ENCODE results near the gene ZNF398. TPM values are rescaled to one million over a fixed set of nuclear protein-coding genes. Genes with fewer than 3 reads are reported as not detected.
A peak's percentile ranks its signal among the peaks of the same experiment; 100 is the strongest.

ZNF398 gene, protein sequence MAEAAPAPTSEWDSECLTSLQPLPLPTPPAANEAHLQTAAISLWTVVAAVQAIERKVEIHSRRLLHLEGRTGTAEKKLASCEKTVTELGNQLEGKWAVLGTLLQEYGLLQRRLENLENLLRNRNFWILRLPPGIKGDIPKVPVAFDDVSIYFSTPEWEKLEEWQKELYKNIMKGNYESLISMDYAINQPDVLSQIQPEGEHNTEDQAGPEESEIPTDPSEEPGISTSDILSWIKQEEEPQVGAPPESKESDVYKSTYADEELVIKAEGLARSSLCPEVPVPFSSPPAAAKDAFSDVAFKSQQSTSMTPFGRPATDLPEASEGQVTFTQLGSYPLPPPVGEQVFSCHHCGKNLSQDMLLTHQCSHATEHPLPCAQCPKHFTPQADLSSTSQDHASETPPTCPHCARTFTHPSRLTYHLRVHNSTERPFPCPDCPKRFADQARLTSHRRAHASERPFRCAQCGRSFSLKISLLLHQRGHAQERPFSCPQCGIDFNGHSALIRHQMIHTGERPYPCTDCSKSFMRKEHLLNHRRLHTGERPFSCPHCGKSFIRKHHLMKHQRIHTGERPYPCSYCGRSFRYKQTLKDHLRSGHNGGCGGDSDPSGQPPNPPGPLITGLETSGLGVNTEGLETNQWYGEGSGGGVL
- 11.1 TPM for polyA plus RNA-seq
- long read RNA-seq, donor 1: 0 reads
- long read RNA-seq, donor 2: 0 reads
- long read RNA-seq, donor 3, partial matches to known transcripts: 0 of 3 reads
- long read RNA-seq, donor 3, other reads (novel, unspliced or antisense): 0 of 3 reads
- long read RNA-seq, donor 4: 0 reads
- long read RNA-seq, donor 5, partial matches to known transcripts: 0 of 4 reads
- long read RNA-seq, donor 5, other reads (novel, unspliced or antisense): 0 of 4 reads
- long read RNA-seq, donor 6, partial matches to known transcripts: 0 of 3 reads
- long read RNA-seq, donor 6, other reads (novel, unspliced or antisense): 0 of 3 reads
- long read RNA-seq, donor 7, partial matches to known transcripts: 0 of 1 reads
- long read RNA-seq, donor 7, other reads (novel, unspliced or antisense): 0 of 1 reads
- long read RNA-seq, donor 8, partial matches to known transcripts: 0 of 2 reads
- long read RNA-seq, donor 8, other reads (novel, unspliced or antisense): 0 of 2 reads
- long read RNA-seq, donor 9, partial matches to known transcripts: 0 of 2 reads
- long read RNA-seq, donor 9, other reads (novel, unspliced or antisense): 0 of 2 reads
- long read RNA-seq, donor 10, partial matches to known transcripts: 0 of 4 reads
- long read RNA-seq, donor 10, other reads (novel, unspliced or antisense): 0 of 4 reads
- long read RNA-seq, donor 11, full-length matches to known transcripts: 2 of 2 reads
- long read RNA-seq, donor 11, partial matches to known transcripts: 0 of 2 reads
- long read RNA-seq, donor 11, other reads (novel, unspliced or antisense): 0 of 2 reads

DNA sequence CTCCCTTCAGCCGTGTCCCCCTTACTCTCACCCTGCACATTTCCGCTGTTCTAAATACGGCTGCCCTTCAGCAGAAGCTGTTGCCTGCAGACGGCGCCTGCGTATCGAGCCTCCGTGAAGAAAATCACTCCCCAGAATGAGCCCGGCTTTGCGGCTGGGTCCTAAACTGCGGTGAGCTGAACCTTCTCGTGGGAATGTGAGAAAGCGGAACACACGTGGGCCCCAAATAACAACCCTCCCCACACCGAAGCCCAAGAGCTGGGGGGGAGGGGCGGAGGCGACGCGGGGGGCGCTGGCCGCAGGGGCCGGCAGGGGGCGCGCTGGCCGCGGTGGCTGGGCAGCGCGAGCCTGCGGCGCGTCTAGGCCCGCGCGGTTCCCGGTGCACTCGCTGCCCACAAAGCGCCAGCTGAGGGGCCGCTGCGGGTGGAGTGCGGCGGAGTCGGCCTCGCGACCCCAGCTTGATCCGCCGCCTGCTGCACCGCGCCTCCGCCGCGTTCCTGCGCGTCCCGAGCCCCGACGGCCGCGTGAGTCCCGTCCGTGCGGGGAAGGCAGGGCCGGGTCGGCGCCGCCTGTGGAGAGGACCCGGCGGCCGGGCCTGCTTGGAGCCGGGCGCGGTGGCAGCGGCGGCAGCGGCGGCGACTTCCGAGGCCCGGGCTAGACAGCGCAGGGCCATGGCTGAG, at the start of gene ZNF398:
Gene ZNF398 (plus strand): TSS at position 382 of the 680 bp plus-strand sequence. CDS start 290 bp downstream, at position 672.
- no peaks in the 10 kb centered on the region for H3K36me3 ChIP-seq (ENCODE audit: control insufficient read depth, insufficient read depth, low read length)
- peak within 1 kb of the TSS; percentile 93 for H3K4me3 ChIP-seq (ENCODE audit: low read length)
- no CpG with 5 or more reads among the region's 79 CpGs for WGBS (ENCODE audit: insufficient coverage, low lambda C conversion rate)
- H3K27me3 ChIP-seq (ENCODE audit: control insufficient read depth, insufficient read depth, low read length): no peaks in the 10 kb centered on the region
- no peaks in the 10 kb centered on the region for H3K9me3 ChIP-seq (ENCODE audit: control insufficient read depth, low read depth, low read length)
- peak; percentile 73 to 89 for DNase-seq
- peak within 1 kb of the TSS; percentile 84 for H3K27ac ChIP-seq (ENCODE audit: low read length)
- no peaks in the 10 kb centered on the region for H3K4me1 ChIP-seq (ENCODE audit: control insufficient read depth, insufficient read depth, low read length)

DNA sequence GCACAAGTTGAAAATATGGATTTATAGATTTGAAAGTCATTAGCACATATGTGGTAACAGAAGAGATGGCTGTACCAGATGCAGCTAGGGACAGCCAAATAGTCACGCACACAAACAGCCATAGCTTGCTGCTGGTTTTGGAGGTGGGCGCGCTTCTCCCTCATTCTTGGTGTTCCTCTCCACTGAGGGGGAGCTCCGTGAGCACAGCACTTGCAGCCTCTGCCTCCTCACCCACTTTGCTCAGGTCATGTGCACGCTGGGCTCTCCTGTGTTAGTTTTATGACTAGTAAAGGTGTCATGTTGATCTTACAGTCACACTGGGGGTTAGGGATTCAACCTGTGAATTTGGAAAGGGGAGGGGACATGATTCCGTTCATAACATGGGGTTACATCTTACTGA, 48.2 kb upstream of the ZNF398 start:
- WGBS (ENCODE audit: insufficient coverage, low lambda C conversion rate): no CpG with 5 or more reads among the region's 6 CpGs
- DNase-seq: no peak
- Histone ChIP-seq H3K36me3 (ENCODE audit: control insufficient read depth, insufficient read depth, low read length) (peaks cover 9% of the 10 kb centered on the region), H3K27ac (ENCODE audit: low read length) (no peak overlapping the region), H3K4me3 (ENCODE audit: low read length) (no peak overlapping the region), H3K9me3 (ENCODE audit: control insufficient read depth, low read depth, low read length) (peaks cover 1% of the 10 kb centered on the region), H3K4me1 (ENCODE audit: control insufficient read depth, insufficient read depth, low read length) (no peaks in the 10 kb centered on the region), H3K27me3 (ENCODE audit: control insufficient read depth, insufficient read depth, low read length) (no peaks in the 10 kb centered on the region)

DNA sequence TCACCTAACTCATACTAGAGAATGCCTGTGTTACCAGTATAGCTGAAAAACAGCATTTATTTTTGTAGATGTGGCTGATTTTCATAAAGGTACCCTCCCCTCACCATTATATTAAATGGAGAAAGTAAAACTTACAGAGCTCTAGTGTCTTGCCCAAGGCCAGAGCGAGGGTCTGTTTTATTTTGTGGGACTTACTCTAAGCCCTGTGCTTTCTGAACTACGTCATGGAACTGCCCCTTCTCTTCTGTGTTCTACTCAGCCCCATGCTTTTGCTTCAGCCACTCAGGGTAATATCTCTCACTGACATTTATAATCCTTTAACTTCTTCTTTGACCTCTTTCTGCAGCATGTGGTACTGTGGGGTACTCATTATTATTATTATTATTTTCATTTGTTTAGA, 46.4 kb upstream of the ZNF398 start:
- Histone ChIP-seq H3K4me3 (ENCODE audit: low read length) (no peak overlapping the region), H3K4me1 (ENCODE audit: control insufficient read depth, insufficient read depth, low read length) (no peaks in the 10 kb centered on the region), H3K36me3 (ENCODE audit: control insufficient read depth, insufficient read depth, low read length) (peaks cover 18% of the 10 kb centered on the region), H3K27ac (ENCODE audit: low read length) (no peak overlapping the region), H3K27me3 (ENCODE audit: control insufficient read depth, insufficient read depth, low read length) (no peaks in the 10 kb centered on the region), H3K9me3 (ENCODE audit: control insufficient read depth, low read depth, low read length) (peaks cover 4% of the 10 kb centered on the region)
- WGBS (ENCODE audit: insufficient coverage, low lambda C conversion rate): 71% methylated on average over 1 of the region's 2 CpGs
- no peak for DNase-seq

DNA sequence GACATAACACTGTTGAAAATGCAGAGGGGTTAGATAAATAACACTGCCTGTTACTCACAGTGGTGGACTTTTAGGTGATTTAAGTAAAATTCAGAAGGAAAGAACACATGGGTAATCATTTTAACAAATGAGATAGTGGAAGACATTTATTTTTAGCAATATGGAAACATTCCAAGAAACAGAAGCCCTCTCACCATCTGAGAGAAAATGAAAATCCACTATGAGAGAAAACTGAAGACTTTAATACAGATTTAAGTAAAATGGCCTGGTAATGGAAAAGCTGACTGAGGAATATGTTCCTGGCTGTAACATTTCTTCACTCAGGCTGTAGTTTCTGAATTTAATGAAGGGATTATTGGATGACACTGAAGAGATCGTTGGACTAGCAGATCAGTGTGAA, 44.6 kb upstream of the ZNF398 start:
- DNase-seq: no peak
- no peak overlapping the region for H3K27ac ChIP-seq (ENCODE audit: low read length)
- H3K27me3 ChIP-seq (ENCODE audit: control insufficient read depth, insufficient read depth, low read length): no peaks in the 10 kb centered on the region
- WGBS (ENCODE audit: insufficient coverage, low lambda C conversion rate): no CpG with 5 or more reads among the region's 1 CpG
- no peak overlapping the region for H3K4me3 ChIP-seq (ENCODE audit: low read length)
- peaks cover 4% of the 10 kb centered on the region for H3K9me3 ChIP-seq (ENCODE audit: control insufficient read depth, low read depth, low read length)
- H3K4me1 ChIP-seq (ENCODE audit: control insufficient read depth, insufficient read depth, low read length): no peaks in the 10 kb centered on the region
- H3K36me3 ChIP-seq (ENCODE audit: control insufficient read depth, insufficient read depth, low read length): peaks cover 18% of the 10 kb centered on the region

DNA sequence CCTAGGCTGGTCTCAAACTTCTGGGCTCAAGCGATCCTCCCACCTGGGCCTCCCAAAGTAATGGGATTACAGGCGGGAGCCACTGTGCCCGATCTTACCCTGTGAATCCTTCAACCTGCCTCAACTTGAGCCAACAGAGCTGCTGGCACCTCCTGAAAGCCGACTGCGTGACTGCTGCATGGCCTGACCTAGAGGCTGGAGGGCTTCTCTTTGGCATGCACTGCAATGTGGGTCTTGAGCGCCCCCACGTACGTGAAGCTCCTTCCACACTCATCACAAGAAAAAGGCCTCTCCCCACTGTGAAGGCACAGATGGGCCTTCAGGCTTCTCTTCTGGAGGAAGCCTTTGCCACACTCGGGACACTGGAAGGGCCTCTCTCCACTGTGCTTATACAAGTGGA, 43.8 kb upstream of the ZNF398 start:
- Histone ChIP-seq H3K4me1 (ENCODE audit: control insufficient read depth, insufficient read depth, low read length) (no peaks in the 10 kb centered on the region), H3K9me3 (ENCODE audit: control insufficient read depth, low read depth, low read length) (peaks cover 4% of the 10 kb centered on the region), H3K27me3 (ENCODE audit: control insufficient read depth, insufficient read depth, low read length) (no peaks in the 10 kb centered on the region), H3K27ac (ENCODE audit: low read length) (no peak overlapping the region), H3K36me3 (ENCODE audit: control insufficient read depth, insufficient read depth, low read length) (peaks cover 18% of the 10 kb centered on the region), H3K4me3 (ENCODE audit: low read length) (no peak overlapping the region)
- WGBS (ENCODE audit: insufficient coverage, low lambda C conversion rate): 100% methylated on average over 1 of the region's 9 CpGs
- DNase-seq: no peak

DNA sequence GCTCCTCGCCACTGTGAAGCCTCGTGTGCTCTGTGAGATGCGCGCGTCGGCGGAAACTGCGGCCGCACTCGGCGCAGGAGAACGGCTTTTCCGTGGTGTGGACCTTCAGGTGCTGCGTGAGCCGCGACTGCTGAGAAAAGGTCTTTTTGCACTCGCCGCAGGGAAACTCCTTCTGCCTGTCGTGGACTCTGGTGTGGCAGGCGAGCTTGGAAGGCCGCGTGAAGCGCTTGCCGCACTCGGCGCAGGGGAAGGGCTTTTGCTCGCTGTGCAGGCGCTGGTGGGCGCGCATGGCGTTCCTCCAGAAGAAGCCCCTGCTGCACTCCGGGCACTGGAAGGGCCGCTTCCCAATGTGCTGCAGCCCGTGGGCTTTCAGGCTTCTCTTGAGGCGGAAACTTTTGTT, 43.0 kb upstream of the ZNF398 start:
- Histone ChIP-seq H3K9me3 (ENCODE audit: control insufficient read depth, low read depth, low read length) (peaks cover 4% of the 10 kb centered on the region), H3K27me3 (ENCODE audit: control insufficient read depth, insufficient read depth, low read length) (no peaks in the 10 kb centered on the region), H3K4me3 (ENCODE audit: low read length) (no peak overlapping the region), H3K27ac (ENCODE audit: low read length) (no peak overlapping the region), H3K4me1 (ENCODE audit: control insufficient read depth, insufficient read depth, low read length) (no peaks in the 10 kb centered on the region), H3K36me3 (ENCODE audit: control insufficient read depth, insufficient read depth, low read length) (peaks cover 18% of the 10 kb centered on the region)
- no peak for DNase-seq
- WGBS (ENCODE audit: insufficient coverage, low lambda C conversion rate): no CpG with 5 or more reads among the region's 35 CpGs

DNA sequence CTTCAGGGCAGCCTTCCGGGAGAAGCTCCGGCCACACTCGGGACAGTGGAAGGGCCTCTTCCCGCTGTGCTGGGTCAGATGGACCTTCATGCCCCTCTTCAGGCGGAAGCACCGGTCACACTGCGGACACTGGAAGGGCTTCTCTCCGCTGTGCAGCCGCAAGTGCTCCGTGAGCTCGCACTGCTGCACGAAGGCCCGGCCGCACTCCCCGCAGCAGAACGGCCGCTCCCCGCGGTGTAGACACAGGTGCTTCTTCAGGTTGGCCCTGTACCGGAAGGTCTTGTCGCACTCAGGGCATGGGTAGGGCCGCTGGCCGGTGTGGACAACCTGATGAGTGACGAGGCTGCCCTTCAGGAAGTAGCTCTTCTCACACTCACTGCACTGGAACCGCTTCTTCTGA, 42.5 kb upstream of the ZNF398 start:
- Histone ChIP-seq H3K27me3 (ENCODE audit: control insufficient read depth, insufficient read depth, low read length) (no peaks in the 10 kb centered on the region), H3K4me3 (ENCODE audit: low read length) (no peak overlapping the region), H3K4me1 (ENCODE audit: control insufficient read depth, insufficient read depth, low read length) (no peaks in the 10 kb centered on the region), H3K36me3 (ENCODE audit: control insufficient read depth, insufficient read depth, low read length) (peaks cover 18% of the 10 kb centered on the region), H3K27ac (ENCODE audit: low read length) (no peak overlapping the region), H3K9me3 (ENCODE audit: control insufficient read depth, low read depth, low read length) (peaks cover 4% of the 10 kb centered on the region)
- no CpG with 5 or more reads among the region's 25 CpGs for WGBS (ENCODE audit: insufficient coverage, low lambda C conversion rate)
- DNase-seq: no peak

DNA sequence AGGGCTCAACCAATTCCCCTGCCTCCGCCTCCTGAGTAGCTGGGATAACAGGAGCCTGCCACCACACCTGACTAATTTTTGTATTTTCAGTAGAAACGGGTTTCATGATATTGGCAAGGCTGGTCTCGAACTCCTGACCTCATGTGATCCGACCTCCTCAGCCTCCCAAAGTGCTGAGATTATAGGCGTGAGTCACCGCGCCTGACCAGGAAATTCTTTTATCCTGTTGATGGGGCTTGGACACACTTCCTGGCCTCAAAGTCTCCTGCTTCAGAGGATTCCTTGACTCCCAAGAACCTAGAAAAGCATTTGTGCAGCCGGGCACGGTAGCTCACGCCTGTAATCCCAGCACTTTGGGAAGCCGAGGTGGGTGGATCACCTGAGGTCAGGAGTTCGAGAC, 37.3 kb upstream of the ZNF398 start:
- no peaks in the 10 kb centered on the region for H3K27me3 ChIP-seq (ENCODE audit: control insufficient read depth, insufficient read depth, low read length)
- H3K36me3 ChIP-seq (ENCODE audit: control insufficient read depth, insufficient read depth, low read length): peaks cover 4% of the 10 kb centered on the region
- H3K4me1 ChIP-seq (ENCODE audit: control insufficient read depth, insufficient read depth, low read length): no peaks in the 10 kb centered on the region
- H3K4me3 ChIP-seq (ENCODE audit: low read length): no peak overlapping the region
- no peak overlapping the region for H3K27ac ChIP-seq (ENCODE audit: low read length)
- no CpG with 5 or more reads among the region's 12 CpGs for WGBS (ENCODE audit: insufficient coverage, low lambda C conversion rate)
- DNase-seq: no peak
- no peaks in the 10 kb centered on the region for H3K9me3 ChIP-seq (ENCODE audit: control insufficient read depth, low read depth, low read length)

DNA sequence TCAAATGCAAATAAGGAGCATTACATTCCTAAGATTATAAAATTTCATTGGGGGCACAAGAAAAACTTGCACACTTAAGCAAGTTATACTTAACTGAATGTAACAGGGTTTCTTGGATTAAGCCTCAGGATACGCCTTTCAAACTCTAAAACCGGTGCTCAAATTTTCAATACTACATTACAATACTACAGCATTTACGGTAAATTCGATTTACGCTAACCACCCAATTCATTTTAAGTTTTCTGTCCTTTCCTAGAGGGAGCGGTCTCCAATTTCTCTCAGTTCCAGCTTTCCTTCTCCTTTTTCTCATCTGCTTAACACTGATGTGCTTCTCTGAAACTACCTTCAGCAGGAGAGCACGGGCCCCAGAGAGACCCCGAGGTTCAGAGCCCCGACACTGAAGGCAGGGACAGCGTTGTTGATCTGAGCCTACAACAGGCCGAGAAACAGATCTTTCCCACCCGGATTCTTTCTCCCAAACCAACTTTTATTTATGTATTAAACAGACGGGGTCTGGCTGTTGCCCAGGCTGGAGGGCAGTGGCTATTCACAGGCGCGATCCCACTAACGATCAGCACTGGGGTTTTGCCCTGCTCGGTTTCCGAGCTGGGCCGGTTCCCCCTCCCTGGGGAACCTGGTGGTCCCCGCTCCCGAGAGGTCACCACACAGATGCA, 21.9 kb upstream of the ZNF398 start:
- H3K4me3 ChIP-seq (ENCODE audit: low read length): peak overlapping the region; percentile 100
- peaks cover under 1% of the 10 kb centered on the region for H3K36me3 ChIP-seq (ENCODE audit: control insufficient read depth, insufficient read depth, low read length)
- H3K4me1 ChIP-seq (ENCODE audit: control insufficient read depth, insufficient read depth, low read length): no peaks in the 10 kb centered on the region
- H3K9me3 ChIP-seq (ENCODE audit: control insufficient read depth, low read depth, low read length): no peaks in the 10 kb centered on the region
- 9% methylated on average over 4 of the region's 21 CpGs for WGBS (ENCODE audit: insufficient coverage, low lambda C conversion rate)
- H3K27me3 ChIP-seq (ENCODE audit: control insufficient read depth, insufficient read depth, low read length): no peaks in the 10 kb centered on the region
- H3K27ac ChIP-seq (ENCODE audit: low read length): peak overlapping the region; percentile 99
- peak in 1 of 2 donors; percentile 50 for DNase-seq
